Measurements from ENCODE around the gene TUBGCP3.
A peak's percentile ranks its signal among the peaks of the same experiment; 100 is the strongest.
"Not testable (repeated sequence)": the region's sequence is repeated elsewhere in the genome, so short reads cannot be mapped to it uniquely, and the experiment has no call there.

Gene TUBGCP3

GRCh38 chr13:112587764-112588489 lies at the start of gene TUBGCP3:
Gene TUBGCP3, minus strand, starts transcription at chr13:112588153. Its CDS starts 173 bp downstream, at chr13:112587980.
- peak; percentile 78 for DNase-seq

- DNase-seq, result no peak
Measured at GRCh38 chr13:112637017-112637801, 49.3 kb upstream of the TUBGCP3 start.

- DNase-seq, result no peak
Measured at GRCh38 chr13:112636401-112636975, 48.5 kb upstream of the TUBGCP3 start.

- DNase-seq, result no peak
Measured at GRCh38 chr13:112635323-112635722, 47.4 kb upstream of the TUBGCP3 start.

GRCh38 chr13:112634102-112634501 lies 46.1 kb upstream of the TUBGCP3 start:
- DNase-seq, result no peak

- not testable (repeated sequence) for DNase-seq
Measured at GRCh38 chr13:112630226-112630625, 42.3 kb upstream of the TUBGCP3 start.

GRCh38 chr13:112629161-112629560 lies 41.2 kb upstream of the TUBGCP3 start:
- no peak for DNase-seq

GRCh38 chr13:112627613-112628012 lies 39.7 kb upstream of the TUBGCP3 start:
- not testable (repeated sequence) for DNase-seq

GRCh38 chr13:112627161-112627560 lies 39.2 kb upstream of the TUBGCP3 start:
- no peak for DNase-seq

GRCh38 chr13:112626761-112627160 lies 38.8 kb upstream of the TUBGCP3 start:
- DNase-seq, result no peak

GRCh38 chr13:112626124-112626523 lies 38.2 kb upstream of the TUBGCP3 start:
- no peak for DNase-seq

- DNase-seq, result no peak
Measured at GRCh38 chr13:112625698-112626097, 37.7 kb upstream of the TUBGCP3 start.

GRCh38 chr13:112624602-112625430 lies 36.9 kb upstream of the TUBGCP3 start:
- DNase-seq, result no peak

- DNase-seq, result no peak
Measured at GRCh38 chr13:112624040-112624439, 36.1 kb upstream of the TUBGCP3 start.

- no peak for DNase-seq
Measured at GRCh38 chr13:112623051-112623711, 35.2 kb upstream of the TUBGCP3 start.

- no peak for DNase-seq
Measured at GRCh38 chr13:112622375-112622774, 34.4 kb upstream of the TUBGCP3 start.

GRCh38 chr13:112619730-112620631 lies 32.0 kb upstream of the TUBGCP3 start:
- DNase-seq, result no peak

GRCh38 chr13:112618501-112618900 lies 30.5 kb upstream of the TUBGCP3 start:
- no peak for DNase-seq

- DNase-seq, result no peak
Measured at GRCh38 chr13:112617754-112618375, 29.9 kb upstream of the TUBGCP3 start.

- DNase-seq, result no peak
Measured at GRCh38 chr13:112616586-112617362, 28.8 kb upstream of the TUBGCP3 start.

Measured in stimulated activated CD4-positive, alpha-beta T cell treated with anti-CD3 and anti-CD28 coated beads, Interleukin-12 subunit alpha, Interleukin-12 subunit beta, amount 100 ng/mL, for 4 hours (primary cell).